GM10248 (cell line): Measurements from ENCODE around the gene NOPCHAP1.

Experiments
- CTCF ChIA-PET: fragments of 300-600 bp; sonication (Branson Sonifier 250); formaldehyde crosslinking; extraction: SDS; loops from one replicate; lab custom pipeline; 2021; ENCODE audit warnings: antibody characterized with exemption; lab: Yijun Ruan, JAX
- POLR2A ChIA-PET: fragments of 350-650 bp; sonication (Branson Sonifier 250); formaldehyde crosslinking; extraction: SDS; loops from one replicate; lab custom pipeline; 2020; ENCODE audit warnings: antibody characterized with exemption; lab: Yijun Ruan, JAX
- DNase-seq: peaks from one replicate; pipeline ENCODE4 v3.0.0; 2012; ENCODE audit errors: extremely low spot score
- CTCF ChIP-seq: IDR thresholded peaks from 2 replicates; pipeline ENCODE4 v1.5.1; 2012; ENCODE audit warnings: mild to moderate bottlenecking, low read depth; ENCODE audit errors: extremely low read depth, missing control alignments, control extremely low read depth

Gene NOPCHAP1

GRCh38 chr12:104956870-104957718 is 29.0 kb upstream of the NOPCHAP1 start:
- ChIA-PET CTCF (interaction anchor here (1.8 to 2.6 kb wide), 4 partner anchors 14 to 262 kb away, joined by 4 to 9 read pairs (median 7); no protein-coding TSS in a partner anchor), POLR2A (no interaction called here)
- no peak for DNase-seq
- no peak for TF ChIP-seq CTCF

- ChIA-PET CTCF (interaction anchor here (1.1 to 2.6 kb wide), 7 partner anchors 15 to 262 kb away, joined by 3 to 10 read pairs (median 6); no protein-coding TSS in a partner anchor), POLR2A (interaction anchor here (0.8 kb wide), 1 partner anchor 27 kb away, joined by 3 read pairs; no protein-coding TSS in a partner anchor)
- no peak for TF ChIP-seq CTCF
- no peak for DNase-seq
Observed at GRCh38 chr12:104957719-104958000, 28.5 kb upstream of the NOPCHAP1 start.

- TF ChIP-seq CTCF: peak; percentile 15
- peak; percentile 93 for DNase-seq
- ChIA-PET POLR2A (interaction anchor here (0.8 kb wide), 1 partner anchor 28 kb away, joined by 3 read pairs; no protein-coding TSS in a partner anchor), CTCF (interaction anchor here (0.7 to 2.6 kb wide), 12 partner anchors 15 to 576 kb away, joined by 3 to 10 read pairs (median 4); partner anchors contain the start of gene NOPCHAP1)
Observed at GRCh38 chr12:104958001-104958804, 27.9 kb upstream of the NOPCHAP1 start, which contains the start of gene SLC41A2. SLC41A2 (minus strand) TSS chr12:104958290; CDS start chr12:104928527, 29,763 bp downstream.

GRCh38 chr12:104958805-104959334 is 27.2 kb upstream of the NOPCHAP1 start:
- no peak for DNase-seq
- POLR2A ChIA-PET: interaction anchor here (0.6 kb wide), 1 partner anchor 13 kb away, joined by 3 read pairs; no protein-coding TSS in a partner anchor
- CTCF ChIA-PET: interaction anchor here (0.7 to 2.6 kb wide), 20 partner anchors 10 to 600 kb away, joined by 3 to 10 read pairs (median 4); partner anchors contain the start of gene NOPCHAP1
- TF ChIP-seq CTCF: no peak

GRCh38 chr12:104959335-104959841 is 26.7 kb upstream of the NOPCHAP1 start:
- TF ChIP-seq CTCF: no peak
- CTCF ChIA-PET: interaction anchor here (0.7 to 2.6 kb wide), 17 partner anchors 9 to 601 kb away, joined by 3 to 10 read pairs (median 4); partner anchors contain the start of gene NOPCHAP1
- no peak for DNase-seq
- POLR2A ChIA-PET: interaction anchor here (0.6 to 0.7 kb wide), 2 partner anchors 12 to 28 kb away, joined by 3 read pairs; no protein-coding TSS in a partner anchor
